ENCODE results near the gene CRYZL1.
"Not testable (repeated sequence)": the region's sequence is repeated elsewhere in the genome, so short reads cannot be mapped to it uniquely, and the experiment has no call there.

Gene CRYZL1

DNA sequence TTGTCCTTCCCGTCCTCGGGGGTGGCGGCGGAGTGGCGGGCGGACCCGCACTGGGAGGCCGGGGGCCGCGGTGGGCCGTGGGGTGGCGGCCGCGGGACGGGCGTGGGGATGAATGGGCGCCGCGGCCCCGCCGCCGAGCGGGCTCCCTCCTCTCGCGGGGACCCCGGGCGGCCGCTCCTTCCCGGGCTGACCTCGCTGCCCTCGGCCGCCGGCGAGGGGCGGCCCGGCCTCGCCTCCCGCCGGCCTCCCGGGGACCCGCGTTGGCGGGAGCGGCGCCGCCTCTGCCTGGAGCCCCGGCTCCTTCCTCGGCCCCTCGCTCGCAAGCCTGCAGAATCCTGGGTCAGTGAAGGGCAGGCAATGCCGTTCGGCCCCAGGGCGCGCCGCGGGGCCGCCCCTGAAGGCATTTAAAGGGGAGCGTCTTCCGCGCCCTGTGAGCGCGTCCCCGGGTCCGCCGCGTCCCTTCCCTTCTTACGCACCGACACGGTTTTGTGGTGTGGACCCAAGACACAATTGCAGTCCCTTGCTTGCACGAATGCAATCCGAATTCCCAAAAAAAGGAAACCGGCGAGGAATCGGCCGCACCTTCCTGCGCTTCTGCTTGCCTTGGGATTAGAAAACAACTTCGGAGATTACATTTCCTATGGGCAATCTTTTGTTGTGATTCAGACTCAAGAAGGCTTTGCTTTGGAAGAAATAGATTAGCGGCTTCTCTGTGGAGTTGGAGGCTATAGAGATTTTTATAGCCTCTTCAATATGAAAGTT, 1.5 kb upstream of the CRYZL1 start:
- peak overlapping the region; percentile 89 to 90 for H3K27ac ChIP-seq
- H3K9me3 ChIP-seq, result no peaks in the 10 kb centered on the region
- no peaks in the 10 kb centered on the region for H3K36me3 ChIP-seq
- no peak for TF ChIP-seq CTCF (IDR thresholded peaks at IDR 0.05)
- H3K4me1 ChIP-seq, result peaks cover 0 to 38% (median 22%) of the 10 kb centered on the region in 4 donors
- DNase-seq, result peak; percentile 30 to 71
- H3K27me3 ChIP-seq, result no peaks in the 10 kb centered on the region
- peak overlapping the region; percentile 94 to 97 for H3K4me3 ChIP-seq
- intact Hi-C loops (cut with DNase I; ENCODE audit: low total_unique reads), result loop anchor here (5.0 to 10.0 kb wide), 2 partner anchors 161 to 252 kb away; no protein-coding TSS in a partner anchor

DNA sequence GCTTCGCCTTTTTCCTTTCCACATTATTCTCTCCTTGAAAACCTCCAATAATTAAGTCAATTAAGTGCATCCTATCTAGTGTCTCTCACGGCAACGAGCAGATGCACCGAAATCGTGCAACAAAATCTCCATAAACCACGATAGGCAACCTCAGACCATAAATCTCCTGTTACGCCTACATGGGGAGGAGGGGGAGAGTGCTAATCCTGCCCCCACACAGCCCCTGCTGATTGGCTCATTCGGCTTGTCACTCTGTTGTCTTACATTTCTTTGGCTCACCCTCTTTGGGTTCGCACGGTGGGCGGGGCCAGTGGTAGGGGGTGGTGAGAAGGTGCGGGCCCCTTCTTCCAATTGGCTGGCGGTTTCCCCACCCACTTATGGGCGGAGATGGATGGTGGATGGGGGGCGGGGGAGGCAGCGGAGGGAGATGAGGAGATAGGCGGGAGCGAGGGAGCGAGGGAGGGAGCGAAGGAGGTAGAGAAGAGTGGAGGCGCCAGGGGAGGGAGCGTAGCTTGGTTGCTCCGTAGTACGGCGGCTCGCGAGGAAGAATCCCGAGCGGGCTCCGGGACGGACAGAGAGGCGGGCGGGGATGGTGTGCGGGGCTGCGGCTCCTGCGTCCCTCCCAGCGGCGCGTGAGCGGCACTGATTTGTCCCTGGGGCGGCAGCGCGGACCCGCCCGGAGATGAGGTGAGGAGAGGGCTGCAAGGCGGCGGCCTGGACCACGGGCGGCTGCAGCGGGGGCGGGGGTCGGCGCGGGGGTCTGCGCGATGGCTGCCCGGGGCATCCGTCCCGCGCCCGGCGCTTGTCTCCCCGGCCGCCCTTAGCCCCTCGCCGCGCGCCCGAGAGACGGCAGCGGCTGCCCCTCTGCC, 720 bp upstream of the CRYZL1 start, which contains the start of gene ITSN1:
Gene ITSN1 (plus strand): TSS at position 475 of the 869 bp plus-strand sequence. CDS start 76,328 bp downstream, outside the sequence.
- intact Hi-C loops (cut with DNase I; ENCODE audit: low total_unique reads), result loop anchor here (5.0 to 10.0 kb wide), 2 partner anchors 160 to 253 kb away; no protein-coding TSS in a partner anchor
- DNase-seq, result peak; percentile 100
- peak within 1 kb of the TSS; percentile 94 to 97 for H3K4me3 ChIP-seq
- H3K27me3 ChIP-seq, result no peaks in the 10 kb centered on the region
- no peaks in the 10 kb centered on the region for H3K36me3 ChIP-seq
- TF ChIP-seq CTCF (IDR thresholded peaks at IDR 0.05), result no peak
- peak within 1 kb of the TSS; percentile 89 to 90 for H3K27ac ChIP-seq
- H3K9me3 ChIP-seq, result no peaks in the 10 kb centered on the region
- peaks cover 0 to 38% (median 22%) of the 10 kb centered on the region in 4 donors for H3K4me1 ChIP-seq

DNA sequence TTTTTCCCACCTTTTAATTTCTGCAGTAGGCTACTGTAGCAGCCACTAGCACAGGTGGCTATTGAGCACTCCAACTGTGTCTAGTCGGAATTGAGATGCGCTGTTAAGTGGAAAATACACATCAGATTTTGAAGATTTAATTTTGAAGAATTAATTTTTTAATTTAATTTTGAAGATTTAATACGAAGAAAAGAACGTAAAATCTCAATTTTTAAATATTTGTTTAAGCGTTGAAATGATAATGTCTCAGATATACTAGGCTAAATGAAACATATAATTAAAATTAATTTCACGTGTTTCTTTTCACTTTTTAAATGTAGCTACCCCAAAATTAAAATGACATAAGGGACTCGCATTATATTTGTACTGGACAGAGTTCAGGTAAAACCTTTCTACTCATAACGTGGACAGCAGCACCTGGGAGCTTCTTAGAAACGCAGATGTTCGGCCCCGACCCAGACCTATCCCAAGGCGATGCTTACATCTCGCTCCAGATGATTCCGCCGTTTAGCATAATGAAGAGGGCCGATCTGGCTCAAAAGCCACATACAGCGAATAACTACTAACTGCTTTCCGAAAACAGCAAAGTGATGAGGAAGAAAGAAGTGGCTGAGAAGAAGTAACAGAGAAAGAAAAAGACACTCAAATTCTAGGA, 717 bp downstream of the CRYZL1 start:
- H3K4me1 ChIP-seq, result peaks cover 0 to 38% (median 22%) of the 10 kb centered on the region in 4 donors
- no peaks in the 10 kb centered on the region for H3K9me3 ChIP-seq
- intact Hi-C loops (cut with DNase I; ENCODE audit: low total_unique reads), result loop anchor here (5.0 to 10.0 kb wide), 2 partner anchors 159 to 254 kb away; no protein-coding TSS in a partner anchor
- DNase-seq, result no peak
- H3K27me3 ChIP-seq, result no peaks in the 10 kb centered on the region
- no peaks in the 10 kb centered on the region for H3K36me3 ChIP-seq
- no peak for TF ChIP-seq CTCF (IDR thresholded peaks at IDR 0.05)
- H3K4me3 ChIP-seq, result peak overlapping the region; percentile 94 to 97
- H3K27ac ChIP-seq, result peak overlapping the region; percentile 84 to 90

- no peaks in the 10 kb centered on the region for H3K27me3 ChIP-seq
- intact Hi-C loops (cut with DNase I; ENCODE audit: low total_unique reads), result no loop called here
- no peak for DNase-seq
- no peak overlapping the region for H3K27ac ChIP-seq
- peaks cover 0 to 7% (median 0%) of the 10 kb centered on the region in 4 donors for H3K4me1 ChIP-seq
- H3K36me3 ChIP-seq, result peaks cover 10 to 18% (median 18%) of the 10 kb centered on the region in 3 donors
- no peak overlapping the region for H3K4me3 ChIP-seq
- TF ChIP-seq CTCF (IDR thresholded peaks at IDR 0.05), result no peak
- no peaks in the 10 kb centered on the region for H3K9me3 ChIP-seq
These were observed 7.3 kb downstream of the CRYZL1 start for GRCh38 chr21:33634254-33634653.

GRCh38 chr21:33626151-33626550, 15.4 kb downstream of the CRYZL1 start:
- H3K4me1 ChIP-seq; H3K27me3 ChIP-seq; H3K4me3 ChIP-seq; H3K27ac ChIP-seq; intact Hi-C loops (cut with DNase I; ENCODE audit: low total_unique reads); H3K9me3 ChIP-seq; DNase-seq: not testable (repeated sequence)
- peaks cover 35 to 49% (median 41%) of the 10 kb centered on the region in 3 donors for H3K36me3 ChIP-seq

All from tibial artery (tissue), 4 donors.